Activated CD4-positive, CD25-positive, alpha-beta regulatory T cell treated with anti-CD3 and anti-CD28 coated beads, Interleukin-2, amount 50 U/mL, for 72 hours (primary cell): ENCODE data around the gene DPP4.
"Not testable (repeated sequence)": the region's sequence is repeated elsewhere in the genome, so short reads cannot be mapped to it uniquely, and the experiment has no call there.

Source experiments
- DNase-seq: peaks from one replicate; pipeline ENCODE4 v3.0.0; 2021

DPP4 gene

GRCh38 chr2:161983866-161984265, 90.1 kb downstream of the DPP4 start:
- no peak for DNase-seq

GRCh38 chr2:161983331-161983651, 90.7 kb downstream of the DPP4 start:
- no peak for DNase-seq

GRCh38 chr2:161982548-161983330, 91.3 kb downstream of the DPP4 start:
- no peak for DNase-seq

- DNase-seq: no peak
Observed at GRCh38 chr2:161981679-161982250, 92.2 kb downstream of the DPP4 start.

- DNase-seq: no peak
Observed at GRCh38 chr2:161980976-161981375, 93.0 kb downstream of the DPP4 start.

GRCh38 chr2:161979490-161979889, 94.5 kb downstream of the DPP4 start:
- no peak for DNase-seq

GRCh38 chr2:161977926-161978325, 96.1 kb downstream of the DPP4 start:
- DNase-seq: not testable (repeated sequence)

GRCh38 chr2:161976917-161977316, 97.1 kb downstream of the DPP4 start:
- DNase-seq: no peak

- no peak for DNase-seq
Observed at GRCh38 chr2:161976295-161976694, 97.7 kb downstream of the DPP4 start.

- DNase-seq: no peak
Observed at GRCh38 chr2:161975813-161976160, 98.2 kb downstream of the DPP4 start.

- DNase-seq: no peak
Observed at GRCh38 chr2:161975062-161975812, 98.8 kb downstream of the DPP4 start.

- DNase-seq: no peak
Observed at GRCh38 chr2:161974461-161974860, 99.6 kb downstream of the DPP4 start.

GRCh38 chr2:161972866-161973265, 101.1 kb downstream of the DPP4 start:
- DNase-seq: no peak

GRCh38 chr2:161972232-161972631, 101.8 kb downstream of the DPP4 start:
- DNase-seq: no peak

- DNase-seq: no peak
Observed at GRCh38 chr2:161971551-161971950, 102.5 kb downstream of the DPP4 start.

- no peak for DNase-seq
Observed at GRCh38 chr2:161969159-161969558, 104.9 kb downstream of the DPP4 start.

- DNase-seq: no peak
Observed at GRCh38 chr2:161965994-161966393, 108.0 kb downstream of the DPP4 start.

GRCh38 chr2:161964160-161964559, 109.9 kb downstream of the DPP4 start:
- DNase-seq: no peak

GRCh38 chr2:161962160-161962559, 111.9 kb downstream of the DPP4 start:
- no peak for DNase-seq

GRCh38 chr2:161961061-161961460, 113.0 kb downstream of the DPP4 start:
- DNase-seq: no peak

- no peak for DNase-seq
Observed at GRCh38 chr2:161956738-161957137, 117.3 kb downstream of the DPP4 start.

- no peak for DNase-seq
Observed at GRCh38 chr2:161955211-161955610, 118.8 kb downstream of the DPP4 start.

- no peak for DNase-seq
Observed at GRCh38 chr2:161954103-161954502, 119.9 kb downstream of the DPP4 start.

GRCh38 chr2:161953367-161953766, 120.6 kb downstream of the DPP4 start:
- not testable (repeated sequence) for DNase-seq
